Measurements from ENCODE around the gene PAXX. TPM values are rescaled to one million over a fixed set of nuclear protein-coding genes. Genes with fewer than 3 reads are reported as not detected.

PAXX gene
- total RNA-seq, 1 donor from 2014 or later: 70.1 TPM

GRCh38 chr9:136945333-136946227, 46.6 kb upstream of the PAXX start:
- no peak overlapping the region for H3K4me3 ChIP-seq (ENCODE audit: low read depth, low read length)
- no peak for DNase-seq (ENCODE audit: low read depth)
- no peak for TF ChIP-seq CTCF (conservative IDR thresholded peaks at IDR 0.05; ENCODE audit: low read depth, low read length)

- TF ChIP-seq CTCF (conservative IDR thresholded peaks at IDR 0.05; ENCODE audit: low read depth, low read length): no peak
- H3K4me3 ChIP-seq (ENCODE audit: low read depth, low read length): no peak overlapping the region
- DNase-seq (ENCODE audit: low read depth): no peak
Measured at GRCh38 chr9:136946228-136947027, 45.8 kb upstream of the PAXX start.

GRCh38 chr9:136947028-136947891, 45.0 kb upstream of the PAXX start:
- no peak overlapping the region for H3K4me3 ChIP-seq (ENCODE audit: low read depth, low read length)
- no peak for TF ChIP-seq CTCF (conservative IDR thresholded peaks at IDR 0.05; ENCODE audit: low read depth, low read length)
- DNase-seq (ENCODE audit: low read depth): no peak

- peak; percentile 58 for TF ChIP-seq CTCF (conservative IDR thresholded peaks at IDR 0.05; ENCODE audit: low read depth, low read length)
- no peak overlapping the region for H3K4me3 ChIP-seq (ENCODE audit: low read depth, low read length)
- no peak for DNase-seq (ENCODE audit: low read depth)
Measured at GRCh38 chr9:136947955-136948510, 44.2 kb upstream of the PAXX start.

- no peak for DNase-seq (ENCODE audit: low read depth)
- no peak for TF ChIP-seq CTCF (conservative IDR thresholded peaks at IDR 0.05; ENCODE audit: low read depth, low read length)
- H3K4me3 ChIP-seq (ENCODE audit: low read depth, low read length): peak overlapping the region; percentile 77
Measured at GRCh38 chr9:136949239-136949816, 42.9 kb upstream of the PAXX start.

Data from epithelial cell of proximal tubule (primary cell).